Myocyte (in vitro differentiated cells): ENCODE results near the gene MPPE1. TPM values are rescaled to one million over a fixed set of nuclear protein-coding genes. Genes with fewer than 3 reads are reported as not detected.
A peak's percentile ranks its signal among the peaks of the same experiment; 100 is the strongest.
"Not testable (repeated sequence)": the region's sequence is repeated elsewhere in the genome, so short reads cannot be mapped to it uniquely, and the experiment has no call there.

Source experiments
- DNase-seq: peaks from one replicate; pipeline ENCODE4 v3.0.0-alpha.2; 2012; ENCODE audit warnings: low read depth
- total RNA-seq: library from RNA; depleted of rRNA; stranded (reverse); fragments of >200 nt; gene quantifications from 2 replicates; pipeline ENCODE4 v1.2.3, GENCODE V29; 2014

The MPPE1 gene
- total RNA-seq, 1 donor from 2014 or later, result 25.0 TPM

- peak; percentile 93 for DNase-seq
Observed at GRCh38 chr18:11925800-11926481, 17.8 kb upstream of the MPPE1 start.

GRCh38 chr18:11923450-11923849 is 15.3 kb upstream of the MPPE1 start:
- DNase-seq, result no peak

- not testable (repeated sequence) for DNase-seq
Observed at GRCh38 chr18:11919522-11919921, 11.4 kb upstream of the MPPE1 start.

- peak; percentile 74 for DNase-seq
Observed at GRCh38 chr18:11916880-11917279, 8.8 kb upstream of the MPPE1 start.

GRCh38 chr18:11909591-11910026 is 1.5 kb upstream of the MPPE1 start:
- DNase-seq, result peak; percentile 12

- no peak for DNase-seq
Observed at GRCh38 chr18:11909061-11909455, 941 bp upstream of the MPPE1 start.

- DNase-seq, result peak; percentile 11
Observed at GRCh38 chr18:11906926-11907874, 917 bp downstream of the MPPE1 start.

GRCh38 chr18:11906176-11906575 is 1.9 kb downstream of the MPPE1 start:
- DNase-seq, result no peak

GRCh38 chr18:11905613-11906012 is 2.5 kb downstream of the MPPE1 start:
- no peak for DNase-seq

- no peak for DNase-seq
Observed at GRCh38 chr18:11902522-11903292, 5.4 kb downstream of the MPPE1 start.

- no peak for DNase-seq
Observed at GRCh38 chr18:11901826-11902438, 6.2 kb downstream of the MPPE1 start.

GRCh38 chr18:11899063-11899462 is 9.1 kb downstream of the MPPE1 start:
- no peak for DNase-seq

GRCh38 chr18:11897781-11898180 is 10.3 kb downstream of the MPPE1 start:
- no peak for DNase-seq

GRCh38 chr18:11892438-11892837 is 15.7 kb downstream of the MPPE1 start:
- not testable (repeated sequence) for DNase-seq

- DNase-seq, result no peak
Observed at GRCh38 chr18:11891737-11892136, 16.4 kb downstream of the MPPE1 start.

GRCh38 chr18:11889284-11889683 is 18.8 kb downstream of the MPPE1 start:
- no peak for DNase-seq

GRCh38 chr18:11888726-11889125 is 19.4 kb downstream of the MPPE1 start:
- DNase-seq, result no peak

GRCh38 chr18:11887328-11888128 is 20.6 kb downstream of the MPPE1 start:
- DNase-seq, result peak; percentile 22

- no peak for DNase-seq
Observed at GRCh38 chr18:11886577-11887110, 21.5 kb downstream of the MPPE1 start.
